Measurements from ENCODE around the gene ITPRIP. TPM values are rescaled to one million over a fixed set of nuclear protein-coding genes. Genes with fewer than 3 reads are reported as not detected.

ITPRIP gene
- polyA plus RNA-seq, 1 of the 3 experiments (the other 2 are of a cell fraction), result 22.1 TPM

DNA sequence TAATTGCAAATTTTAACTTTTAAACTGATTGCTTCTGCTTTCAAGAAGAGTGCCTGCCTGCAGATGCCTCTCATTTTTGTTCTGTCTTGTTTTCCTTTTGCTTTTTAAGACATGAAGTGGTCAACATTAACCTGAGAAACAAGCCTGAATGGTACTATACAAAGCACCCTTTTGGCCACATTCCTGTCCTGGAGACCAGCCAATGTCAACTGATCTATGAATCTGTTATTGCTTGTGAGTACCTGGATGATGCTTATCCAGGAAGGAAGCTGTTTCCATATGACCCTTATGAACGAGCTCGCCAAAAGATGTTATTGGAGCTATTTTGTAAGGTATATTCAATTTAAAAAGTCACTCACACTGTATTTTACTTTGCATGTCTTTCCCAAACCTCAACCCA, 60.5 kb downstream of the ITPRIP start (continued):
- TF ChIP-seq, protein P1, sequence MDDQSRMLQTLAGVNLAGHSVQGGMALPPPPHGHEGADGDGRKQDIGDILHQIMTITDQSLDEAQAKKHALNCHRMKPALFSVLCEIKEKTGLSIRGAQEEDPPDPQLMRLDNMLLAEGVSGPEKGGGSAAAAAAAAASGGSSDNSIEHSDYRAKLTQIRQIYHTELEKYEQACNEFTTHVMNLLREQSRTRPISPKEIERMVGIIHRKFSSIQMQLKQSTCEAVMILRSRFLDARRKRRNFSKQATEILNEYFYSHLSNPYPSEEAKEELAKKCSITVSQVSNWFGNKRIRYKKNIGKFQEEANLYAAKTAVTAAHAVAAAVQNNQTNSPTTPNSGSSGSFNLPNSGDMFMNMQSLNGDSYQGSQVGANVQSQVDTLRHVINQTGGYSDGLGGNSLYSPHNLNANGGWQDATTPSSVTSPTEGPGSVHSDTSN (IDR thresholded peaks at IDR 0.05), result no peak
- TF ChIP-seq TAF1 (IDR thresholded peaks at IDR 0.05; ENCODE audit: borderline replicate concordance, low read depth, low read length) (no peak), ELF1 (IDR thresholded peaks at IDR 0.05) (no peak), NRF1 (IDR thresholded peaks at IDR 0.05; ENCODE audit: low read depth, low read length) (no peak)

DNA sequence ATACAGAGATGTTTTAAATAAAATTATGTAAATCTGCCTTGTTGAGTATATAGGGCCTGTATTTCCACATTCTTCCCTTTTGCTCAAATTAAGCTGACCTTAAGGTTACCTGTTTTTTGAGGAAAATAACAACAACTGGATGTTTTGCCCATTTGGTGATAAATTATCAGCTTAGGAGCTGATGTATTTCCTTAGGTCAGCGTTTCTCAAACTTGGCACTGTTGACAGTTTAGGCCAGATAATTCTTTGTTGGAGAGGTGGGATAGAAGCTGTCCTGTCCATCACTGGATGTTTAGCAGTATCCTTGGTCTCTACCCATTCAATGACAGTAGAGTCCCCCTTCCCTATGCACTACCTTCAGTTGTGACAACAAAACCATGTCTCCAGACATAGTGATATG, 62.1 kb downstream of the ITPRIP start:
- CTCF ChIA-PET, result interaction anchor here (0.9 to 8.7 kb wide), 7 partner anchors 15 to 391 kb away, joined by 3 to 118 read pairs (median 20); no protein-coding TSS in a partner anchor
- H3K9me2 ChIP-seq, result no peaks in the 10 kb centered on the region
- no peaks in the 10 kb centered on the region for H3K79me2 ChIP-seq (ENCODE audit: insufficient read depth)
- no peaks in the 10 kb centered on the region for H3K9me3 ChIP-seq
- POLR2A ChIA-PET, result no interaction called here
- no peak overlapping the region for H2AFZ ChIP-seq (ENCODE audit: low read depth)
- no peaks in the 10 kb centered on the region for H3K36me3 ChIP-seq (replicated peaks in 1 of 2; ENCODE audit: control insufficient read depth in 1 of 2, insufficient read depth in 2 of 2, low read length in 1 of 2)
- H3K27ac ChIP-seq (ENCODE audit: low read depth in 2 of 2, low read length in 1 of 2), result no peak overlapping the region
- H3K4me3 ChIP-seq (ENCODE audit: low read depth in 2 of 2, low read length in 1 of 2), result no peak overlapping the region
- no peaks in the 10 kb centered on the region for H3K27me3 ChIP-seq (ENCODE audit: insufficient read depth)
- no peak overlapping the region for H3K9ac ChIP-seq
- no peak for DNase-seq
- H3K4me2 ChIP-seq, result no peak overlapping the region
- H3K4me1 ChIP-seq (ENCODE audit: control insufficient read depth in 1 of 2, insufficient read depth in 2 of 2, low read depth in 1 of 2, low read length in 1 of 2), result peaks cover 2 to 11% of the 10 kb centered on the region in 2 experiments; a peak in 2 of 4 replicates
- peaks cover 15% of the 10 kb centered on the region for H3F3A ChIP-seq (replicated peaks; ENCODE audit: insufficient read depth)
- no peaks in the 10 kb centered on the region for H4K20me1 ChIP-seq (ENCODE audit: insufficient read depth)
- TF ChIP-seq RAD21 (IDR thresholded peaks at IDR 0.05; ENCODE audit: low read length), result no peak
- TF ChIP-seq, protein P2, sequence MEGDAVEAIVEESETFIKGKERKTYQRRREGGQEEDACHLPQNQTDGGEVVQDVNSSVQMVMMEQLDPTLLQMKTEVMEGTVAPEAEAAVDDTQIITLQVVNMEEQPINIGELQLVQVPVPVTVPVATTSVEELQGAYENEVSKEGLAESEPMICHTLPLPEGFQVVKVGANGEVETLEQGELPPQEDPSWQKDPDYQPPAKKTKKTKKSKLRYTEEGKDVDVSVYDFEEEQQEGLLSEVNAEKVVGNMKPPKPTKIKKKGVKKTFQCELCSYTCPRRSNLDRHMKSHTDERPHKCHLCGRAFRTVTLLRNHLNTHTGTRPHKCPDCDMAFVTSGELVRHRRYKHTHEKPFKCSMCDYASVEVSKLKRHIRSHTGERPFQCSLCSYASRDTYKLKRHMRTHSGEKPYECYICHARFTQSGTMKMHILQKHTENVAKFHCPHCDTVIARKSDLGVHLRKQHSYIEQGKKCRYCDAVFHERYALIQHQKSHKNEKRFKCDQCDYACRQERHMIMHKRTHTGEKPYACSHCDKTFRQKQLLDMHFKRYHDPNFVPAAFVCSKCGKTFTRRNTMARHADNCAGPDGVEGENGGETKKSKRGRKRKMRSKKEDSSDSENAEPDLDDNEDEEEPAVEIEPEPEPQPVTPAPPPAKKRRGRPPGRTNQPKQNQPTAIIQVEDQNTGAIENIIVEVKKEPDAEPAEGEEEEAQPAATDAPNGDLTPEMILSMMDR (IDR thresholded peaks at IDR 0.05), result no peak
- no peak for TF ChIP-seq RCOR1 (IDR thresholded peaks at IDR 0.05; ENCODE audit: low read length)
- no peak for TF ChIP-seq MXI1 (IDR thresholded peaks at IDR 0.05; ENCODE audit: low read depth, low read length)
- TF ChIP-seq EP300 (IDR thresholded peaks at IDR 0.05; ENCODE audit: borderline replicate concordance in 1 of 2, low read depth in 1 of 2, low read length in 1 of 2), result no peak
- TF ChIP-seq GATA2 (CRISPR knock-in tag; IDR thresholded peaks at IDR 0.05), result no peak
- 83% methylated on average over 1 of the region's 1 CpG for WGBS (ENCODE audit: low lambda C conversion rate)

Data from SK-N-SH (cell line).